GM12892 (cell line): ENCODE measurements around the gene PON3.

Source experiments
- POLR2A ChIP-seq: IDR thresholded peaks from 2 replicates; pipeline ENCODE4 v1.6.1; 2011; ENCODE audit warnings: low read depth, low read length, control low read depth
- POLR2AphosphoS5 ChIP-seq: IDR thresholded peaks from 2 replicates; pipeline ENCODE4 v1.6.1; 2011; ENCODE audit warnings: low read depth, low read length, control low read depth
- TAF1 ChIP-seq: IDR thresholded peaks from 2 replicates; pipeline ENCODE4 v1.6.1; 2011; ENCODE audit warnings: low read depth, mild to moderate bottlenecking, control low read depth, low read length, borderline replicate concordance

DNA sequence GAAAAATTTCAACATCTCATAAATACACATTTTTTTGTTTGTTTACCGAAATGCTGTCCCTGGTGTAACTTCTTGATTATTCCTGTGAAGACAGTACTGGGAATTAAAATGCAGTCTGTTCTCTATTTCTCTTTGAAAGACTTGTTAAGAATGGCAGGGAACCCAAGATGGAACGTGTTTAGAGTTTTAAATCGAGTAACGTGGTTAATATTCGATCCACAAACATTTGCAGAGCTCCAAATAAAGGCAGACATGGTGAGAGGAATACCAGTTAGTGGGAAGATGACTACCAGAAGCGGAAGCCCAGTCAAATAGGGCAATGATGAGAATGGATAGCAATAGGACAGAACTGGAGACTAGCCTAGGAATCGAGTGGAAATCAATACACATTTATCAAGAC is 6.7 kb downstream of the PON3 start:
- TF ChIP-seq POLR2A (no peak), POLR2AphosphoS5 (no peak), TAF1 (no peak)
